GM12892 (cell line): Measurements from ENCODE around the gene PRM1.

ENCODE experiments used
- POLR2A ChIP-seq: IDR thresholded peaks from 2 replicates; pipeline ENCODE4 v1.6.1; 2011; ENCODE audit warnings: low read depth, low read length, control low read depth
- POLR2AphosphoS5 ChIP-seq: IDR thresholded peaks from 2 replicates; pipeline ENCODE4 v1.6.1; 2011; ENCODE audit warnings: low read depth, low read length, control low read depth

DNA sequence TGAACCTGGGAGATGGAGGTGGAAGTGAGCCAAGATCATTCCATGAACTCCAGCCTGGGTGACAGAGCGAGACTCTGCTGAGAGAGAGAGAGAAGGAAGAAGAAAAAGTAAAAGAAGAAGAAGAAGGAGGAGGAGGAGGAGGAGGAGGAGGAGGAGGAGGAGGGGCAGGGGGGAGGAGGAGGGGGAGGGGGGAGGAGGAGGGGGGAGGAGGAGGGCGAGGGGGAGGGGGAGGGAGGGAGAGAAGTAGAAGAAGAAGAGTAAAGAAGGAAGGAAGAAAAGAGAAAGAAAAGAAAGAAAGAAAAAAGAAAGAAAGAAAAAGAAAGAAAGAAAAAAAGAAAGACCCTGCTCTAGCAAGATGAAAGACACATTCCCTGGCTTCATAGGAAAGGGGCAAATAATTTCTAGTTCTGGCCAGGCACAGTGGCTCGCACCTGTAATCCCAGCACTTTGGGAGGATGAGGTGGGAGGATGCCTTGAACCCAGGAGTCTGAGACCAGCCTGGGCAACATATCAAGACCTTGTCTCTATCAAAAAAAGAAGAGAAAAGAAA lies 48.8 kb downstream of the PRM1 start:
- TF ChIP-seq POLR2AphosphoS5 (no peak), POLR2A (no peak)
